Mononuclear cell (primary cell): ENCODE data around the gene SNX15. TPM values are rescaled to one million over a fixed set of nuclear protein-coding genes. Genes with fewer than 3 reads are reported as not detected.

Source experiments
- H3K27me3 ChIP-seq: 2 replicates; pipeline ENCODE4 v1.6.0; 2011; ENCODE audit warnings: low read length, control low read depth; ENCODE audit not compliant: insufficient read depth
- H3K4me1 ChIP-seq: 2 replicates; pipeline ENCODE4 v1.5.1; 2011; ENCODE audit warnings: mild to moderate bottlenecking, low read length, control low read depth; ENCODE audit not compliant: insufficient read depth
- H3K4me3 ChIP-seq: 2 replicates; pipeline ENCODE4 v1.5.1; 2011; ENCODE audit warnings: mild to moderate bottlenecking, low read length, moderate library complexity
- H3K9me3 ChIP-seq: 2 replicates; pipeline ENCODE4 v1.5.1; 2011; ENCODE audit warnings: low read depth, mild to moderate bottlenecking, control low read depth, low read length
- total RNA-seq: library from RNA; depleted of rRNA; stranded (reverse); fragments of >200 nt; gene quantifications from one replicate; pipeline ENCODE4 v1.2.3, GENCODE V29; 2012

SNX15 gene
- total RNA-seq, 1 donor, result 12.9 TPM

DNA sequence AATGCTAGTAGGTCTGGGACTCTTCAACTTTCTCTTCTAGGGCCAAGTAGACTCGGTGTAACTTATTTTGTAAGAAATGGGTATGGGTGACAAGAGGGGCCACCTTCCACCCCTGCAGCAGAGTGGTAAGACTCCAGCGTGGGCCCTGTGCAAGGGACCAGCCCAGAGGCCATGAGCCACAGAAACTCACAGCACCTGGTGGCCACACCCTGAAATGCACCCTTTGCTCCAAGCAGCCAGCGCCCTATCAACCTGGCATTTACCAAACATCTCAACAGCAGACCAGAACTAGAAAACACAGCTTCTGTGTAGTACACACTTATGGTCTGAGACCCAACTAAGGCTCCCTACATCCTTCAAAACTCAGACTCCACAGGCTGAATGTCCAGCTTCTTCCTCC lies 50.9 kb downstream of the SNX15 start:
- peaks cover 21% of the 10 kb centered on the region for H3K4me1 ChIP-seq
- no peaks in the 10 kb centered on the region for H3K9me3 ChIP-seq
- H3K4me3 ChIP-seq, result no peak overlapping the region
- no peaks in the 10 kb centered on the region for H3K27me3 ChIP-seq

DNA sequence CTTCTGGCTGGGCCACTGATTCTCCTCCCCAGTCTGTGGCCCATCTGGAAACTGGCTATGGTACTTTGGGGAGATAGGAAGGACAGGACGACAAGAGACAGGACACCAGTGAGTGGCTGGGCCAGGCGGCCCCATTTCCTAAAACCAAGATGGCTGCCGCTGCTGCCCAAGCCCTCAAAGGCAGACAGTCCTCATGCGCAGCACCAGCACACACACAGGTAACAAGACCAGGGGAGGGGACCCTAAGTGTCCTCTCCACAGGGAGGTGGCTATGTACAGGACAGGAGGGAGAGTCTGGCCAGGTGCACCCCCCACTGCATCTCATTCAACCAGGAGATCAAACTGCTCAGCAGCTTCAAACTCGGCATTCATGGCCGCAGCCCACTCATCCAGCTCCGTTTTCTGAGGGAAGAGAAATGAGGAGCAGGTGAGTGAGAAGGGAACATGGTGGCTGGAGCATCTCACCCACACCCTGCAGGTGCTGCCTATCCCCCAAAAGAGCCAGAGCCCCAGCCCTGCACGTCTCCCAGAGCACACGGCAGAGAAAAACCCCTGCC lies 51.6 kb downstream of the SNX15 start:
- peaks cover 27% of the 10 kb centered on the region for H3K4me1 ChIP-seq
- no peak overlapping the region for H3K4me3 ChIP-seq
- no peaks in the 10 kb centered on the region for H3K27me3 ChIP-seq
- H3K9me3 ChIP-seq, result no peaks in the 10 kb centered on the region

- Histone ChIP-seq H3K27me3 (no peaks in the 10 kb centered on the region), H3K4me1 (peaks cover 37% of the 10 kb centered on the region), H3K4me3 (peak overlapping the region; percentile 43), H3K9me3 (no peaks in the 10 kb centered on the region)
Measured at GRCh38 chr11:65083134-65083833, 56.0 kb downstream of the SNX15 start.

- H3K9me3 ChIP-seq, result no peaks in the 10 kb centered on the region
- peak within 1 kb of the TSS; percentile 43 for H3K4me3 ChIP-seq
- no peaks in the 10 kb centered on the region for H3K27me3 ChIP-seq
- H3K4me1 ChIP-seq, result peaks cover 35% of the 10 kb centered on the region
Measured at GRCh38 chr11:65083834-65084597, 56.8 kb downstream of the SNX15 start, which contains the start of the genes CDCA5 and ZFPL1. TSS of gene CDCA5 (minus strand) at chr11:65084040. CDS start at chr11:65083978, 62 bp downstream. TSS of gene ZFPL1 (plus strand) at chr11:65084222. CDS start at chr11:65084699, 477 bp downstream.

DNA sequence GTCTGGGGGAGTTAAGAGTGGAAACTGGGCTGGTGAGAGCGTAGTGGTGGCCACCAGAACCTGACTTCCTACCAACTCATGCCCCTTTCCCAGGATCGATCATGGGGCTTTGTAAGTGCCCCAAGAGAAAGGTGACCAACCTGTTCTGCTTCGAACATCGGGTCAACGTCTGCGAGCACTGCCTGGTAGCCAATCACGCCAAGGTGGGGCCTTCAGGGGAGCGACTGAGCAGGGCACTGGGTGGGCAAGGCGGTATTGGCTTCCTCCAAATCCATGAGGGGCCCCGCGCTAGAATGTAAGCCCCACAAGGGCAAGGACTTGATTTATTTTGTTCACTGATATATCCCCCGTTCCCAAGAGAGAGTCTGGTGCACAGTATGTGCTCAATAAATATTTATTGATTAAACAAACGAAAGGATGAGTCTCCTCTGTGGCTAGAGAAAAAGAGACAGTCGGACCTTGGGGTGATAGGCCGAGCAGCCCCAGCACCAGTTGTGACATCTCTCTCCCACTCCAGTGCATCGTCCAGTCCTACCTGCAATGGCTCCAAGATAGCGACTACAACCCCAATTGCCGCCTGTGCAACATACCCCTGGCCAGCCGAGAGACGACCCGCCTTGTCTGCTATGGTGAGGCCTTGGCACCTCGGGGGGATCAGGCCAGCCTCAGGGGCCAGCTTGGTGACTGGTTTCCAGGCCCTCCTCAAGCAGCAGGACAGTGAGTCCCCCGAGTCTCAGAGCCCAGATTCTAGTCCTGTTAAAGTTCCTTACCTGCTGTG lies 57.5 kb downstream of the SNX15 start:
- H3K27me3 ChIP-seq, result no peaks in the 10 kb centered on the region
- peaks cover 35% of the 10 kb centered on the region for H3K4me1 ChIP-seq
- peak overlapping the region; percentile 43 for H3K4me3 ChIP-seq
- H3K9me3 ChIP-seq, result no peaks in the 10 kb centered on the region

- no peaks in the 10 kb centered on the region for H3K9me3 ChIP-seq
- H3K4me3 ChIP-seq, result no peak overlapping the region
- H3K4me1 ChIP-seq, result peaks cover 35% of the 10 kb centered on the region
Measured at GRCh38 chr11:65085446-65085845, 58.2 kb downstream of the SNX15 start.

DNA sequence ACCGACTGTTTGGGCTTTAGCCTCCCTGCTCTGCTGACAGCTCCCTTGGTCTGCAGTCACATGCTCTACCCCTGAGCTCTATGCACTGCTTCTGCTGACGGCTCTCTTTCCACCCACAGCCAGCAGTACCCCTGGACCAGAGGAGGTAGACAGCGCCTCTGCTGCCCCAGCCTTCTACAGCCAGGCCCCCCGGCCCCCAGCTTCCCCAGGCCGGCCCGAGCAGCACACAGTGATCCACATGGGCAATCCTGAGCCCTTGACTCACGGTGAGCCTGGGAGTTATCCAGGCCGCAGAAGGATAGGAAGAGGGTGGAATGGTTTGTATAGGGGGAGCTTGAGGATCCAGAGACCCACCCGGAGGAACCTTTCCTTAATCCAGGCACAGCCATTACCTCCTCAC lies 59.6 kb downstream of the SNX15 start:
- Histone ChIP-seq H3K27me3 (no peaks in the 10 kb centered on the region), H3K4me1 (peaks cover 23% of the 10 kb centered on the region), H3K9me3 (no peaks in the 10 kb centered on the region), H3K4me3 (no peak overlapping the region)

More at GRCh38 chr11:65085446-65085845, 58.2 kb downstream of the SNX15 start:
- no peaks in the 10 kb centered on the region for H3K27me3 ChIP-seq

DNA sequence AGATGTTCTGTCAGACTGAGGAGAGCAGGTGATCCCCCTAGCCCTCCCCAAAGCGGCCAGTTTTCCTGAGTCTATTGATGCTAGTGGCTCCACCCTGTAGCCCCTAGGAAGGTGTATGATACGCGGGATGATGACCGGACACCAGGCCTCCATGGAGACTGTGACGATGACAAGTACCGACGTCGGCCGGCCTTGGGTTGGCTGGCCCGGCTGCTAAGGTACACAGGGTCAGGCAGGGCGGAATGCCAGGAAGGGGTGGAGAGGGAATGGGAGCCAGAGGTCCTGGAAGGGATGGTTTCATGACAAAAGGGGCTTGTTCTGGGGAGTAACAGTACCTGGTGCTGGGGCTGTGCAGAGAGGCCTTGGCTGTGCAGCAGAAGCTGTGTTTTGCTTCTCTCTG lies 60.0 kb downstream of the SNX15 start:
- Histone ChIP-seq H3K4me1 (peaks cover 20% of the 10 kb centered on the region), H3K27me3 (no peaks in the 10 kb centered on the region), H3K4me3 (no peak overlapping the region), H3K9me3 (no peaks in the 10 kb centered on the region)

GRCh38 chr11:65087827-65088226 lies 60.6 kb downstream of the SNX15 start:
- Histone ChIP-seq H3K4me1 (peaks cover 20% of the 10 kb centered on the region), H3K9me3 (no peaks in the 10 kb centered on the region), H3K4me3 (no peak overlapping the region), H3K27me3 (no peaks in the 10 kb centered on the region)

DNA sequence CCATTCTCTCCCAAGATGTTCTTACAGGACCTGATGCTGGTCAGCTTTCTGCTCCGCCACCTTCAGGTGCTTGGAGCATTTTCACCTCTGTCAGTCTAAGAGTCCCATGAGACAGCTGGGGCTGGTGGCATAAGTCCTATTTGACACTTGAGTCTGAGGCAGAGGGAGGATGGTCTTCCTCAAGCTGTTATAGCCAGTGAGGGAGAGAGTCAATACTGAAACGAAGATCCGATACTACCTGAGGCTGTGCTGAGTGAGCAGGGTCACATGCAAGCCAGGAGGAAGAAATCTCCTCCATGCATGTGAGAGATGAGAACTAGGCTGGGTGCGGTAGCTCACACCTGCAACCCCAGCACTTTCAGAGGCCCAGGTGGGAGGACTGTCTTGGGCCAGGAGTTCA lies 62.4 kb downstream of the SNX15 start:
- Histone ChIP-seq H3K4me1 (peaks cover 9% of the 10 kb centered on the region), H3K9me3 (no peaks in the 10 kb centered on the region), H3K27me3 (no peaks in the 10 kb centered on the region), H3K4me3 (no peak overlapping the region)

Other genes with a start within 250 kb of the SNX15 start
- 773 TPM for gene SF1, start 248.9 kb upstream of the SNX15 start, total RNA-seq
- gene MAP4K2, start 224.2 kb upstream of the SNX15 start, total RNA-seq, result 41.6 TPM
- gene MEN1, start 216.9 kb upstream of the SNX15 start, total RNA-seq, result 4.0 TPM
- gene CDC42BPG, start 182.8 kb upstream of the SNX15 start, total RNA-seq, result 1.7 TPM
- 183 TPM for gene EHD1, start 148.8 kb upstream of the SNX15 start, total RNA-seq
- gene ATG2A, start 110.2 kb upstream of the SNX15 start, total RNA-seq, result 80.2 TPM
- gene PPP2R5B, start 102.8 kb upstream of the SNX15 start, total RNA-seq, result 5.8 TPM
- gene GPHA2, start 91.5 kb upstream of the SNX15 start, total RNA-seq, result not detected
- gene MAJIN, start 55.3 kb upstream of the SNX15 start, total RNA-seq, result not detected
- not detected for gene BATF2, start 30.5 kb upstream of the SNX15 start, total RNA-seq
- gene ARL2, start 13.3 kb upstream of the SNX15 start, total RNA-seq, result 14.2 TPM
- gene SAC3D1, start 13.8 kb downstream of the SNX15 start, total RNA-seq, result 0.52 TPM
- 6.6 TPM for gene NAALADL1, start 31.1 kb downstream of the SNX15 start, total RNA-seq
- not detected for gene CDCA5, start 56.6 kb downstream of the SNX15 start, total RNA-seq
- 17.6 TPM for gene ZFPL1, start 56.8 kb downstream of the SNX15 start, total RNA-seq
- 397 TPM for gene VPS51, start 68.8 kb downstream of the SNX15 start, total RNA-seq
- gene TM7SF2, start 84.4 kb downstream of the SNX15 start, total RNA-seq, result 9.1 TPM
- 5.7 TPM for gene ZNHIT2, start 90.3 kb downstream of the SNX15 start, total RNA-seq
- gene FAU, start 94.7 kb downstream of the SNX15 start, total RNA-seq, result 338 TPM
- gene MRPL49, start 94.9 kb downstream of the SNX15 start, total RNA-seq, result 40.7 TPM
- gene SYVN1, start 107.1 kb downstream of the SNX15 start, total RNA-seq, result 23.6 TPM
- not detected for gene SPDYC, start 142.8 kb downstream of the SNX15 start, total RNA-seq
- 76.2 TPM for gene CAPN1, start 154.5 kb downstream of the SNX15 start, total RNA-seq
- 12.2 TPM for gene POLA2, start 234.5 kb downstream of the SNX15 start, total RNA-seq